Activated CD4-positive, alpha-beta memory T cell treated with anti-CD3 and anti-CD28 coated beads for 36 hours (primary cell): ENCODE data around the gene GRIK3. TPM values are rescaled to one million over a fixed set of nuclear protein-coding genes. Genes with fewer than 3 reads are reported as not detected.
"Not testable (repeated sequence)": the region's sequence is repeated elsewhere in the genome, so short reads cannot be mapped to it uniquely, and the experiment has no call there.

Experiments used
- CTCF ChIA-PET: fragments of 350-600 bp; sonication (Branson Sonifier 250); formaldehyde crosslinking; loops from one replicate; lab custom pipeline; 2021; ENCODE audit warnings: antibody characterized with exemption, inconsistent platforms; lab: Charles Lee
- POLR2A ChIA-PET: fragments of 350-600 bp; sonication (Branson Sonifier 250); formaldehyde crosslinking; loops from one replicate; lab custom pipeline; 2021; ENCODE audit warnings: antibody characterized with exemption; lab: Charles Lee
- DNase-seq: peaks from one replicate; pipeline ENCODE4 v3.0.0-alpha.2; 2020
- H3K27ac Mint-ChIP-seq: one replicate; pipeline ENCODE4 v1.8.0; 2021; ENCODE audit warnings: mixed read lengths
- H3K27me3 Mint-ChIP-seq: one replicate; pipeline ENCODE4 v1.8.0; 2021; ENCODE audit warnings: mixed read lengths
- H3K36me3 Mint-ChIP-seq: one replicate; pipeline ENCODE4 v1.8.0; 2021; ENCODE audit warnings: mixed read lengths
- H3K4me1 Mint-ChIP-seq: one replicate; pipeline ENCODE4 v1.8.0; 2021; ENCODE audit warnings: low read depth, mixed read lengths
- H3K4me3 Mint-ChIP-seq: one replicate; pipeline ENCODE4 v1.8.0; 2021; ENCODE audit warnings: mild to moderate bottlenecking, mixed read lengths
- H3K9me3 Mint-ChIP-seq: one replicate; pipeline ENCODE4 v1.8.0; 2021; ENCODE audit warnings: mixed read lengths
- intact Hi-C: fragments of 100-400 bp; cut with micrococcal nuclease; formaldehyde crosslinking; loops from one replicate; pipeline ENCODE4 v1.15.1; 2023
- total RNA-seq, 2 experiments: library from RNA; stranded (reverse); gene quantifications; one replicate each; pipeline ENCODE4 v1.2.3, GENCODE V29; 2021

Gene GRIK3
- total RNA-seq, 2 experiments from 2014 or later, result not detected

DNA sequence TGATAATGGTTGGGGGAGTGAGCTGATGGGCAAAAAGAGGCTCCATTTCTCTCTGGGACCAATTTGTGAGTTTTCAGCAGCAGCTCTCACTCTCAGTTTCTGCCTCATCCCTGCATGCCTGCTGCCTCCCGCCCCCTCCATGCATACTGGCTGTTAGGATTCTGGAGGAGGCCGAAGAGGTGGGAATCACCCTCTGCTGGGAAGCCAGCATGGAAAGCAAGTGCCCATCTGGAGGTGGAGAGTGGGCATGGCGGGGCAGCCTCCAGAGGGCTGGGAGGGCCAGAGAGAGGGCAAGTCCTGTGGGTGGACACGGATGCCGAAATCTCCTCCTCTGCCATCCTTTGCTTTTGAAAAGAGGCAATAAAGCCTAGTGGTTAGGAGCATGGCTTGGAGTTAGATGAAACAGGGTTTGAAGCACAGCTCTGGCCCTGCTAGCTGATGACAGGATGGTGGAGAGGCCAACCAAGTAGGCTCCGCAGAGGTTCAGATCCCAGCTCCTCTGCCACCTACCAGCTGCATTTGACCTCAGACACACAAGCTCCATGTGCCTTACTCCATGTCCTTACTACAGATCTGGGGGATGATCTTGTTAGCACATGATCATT lies 113.4 kb downstream of the GRIK3 start:
- Mint-ChIP-seq H3K4me3 (no peak overlapping the region), H3K27ac (no peak overlapping the region), H3K36me3 (no peaks in the 10 kb centered on the region), H3K4me1 (no peaks in the 10 kb centered on the region), H3K9me3 (peaks cover 2% of the 10 kb centered on the region), H3K27me3 (peaks cover 16% of the 10 kb centered on the region)
- POLR2A ChIA-PET, result no interaction called here
- intact Hi-C loops, result no loop called here
- no peak for DNase-seq
- CTCF ChIA-PET, result no interaction called here

- DNase-seq, result no peak
- no peak overlapping the region for H3K4me3 Mint-ChIP-seq
- H3K27ac Mint-ChIP-seq, result no peak overlapping the region
- H3K9me3 Mint-ChIP-seq, result peaks cover 8% of the 10 kb centered on the region
- ChIA-PET POLR2A (no interaction called here), CTCF (no interaction called here)
- no peaks in the 10 kb centered on the region for H3K4me1 Mint-ChIP-seq
- intact Hi-C loops, result no loop called here
- H3K27me3 Mint-ChIP-seq, result peaks cover 16% of the 10 kb centered on the region
- H3K36me3 Mint-ChIP-seq, result no peaks in the 10 kb centered on the region
These were observed 113.9 kb downstream of the GRIK3 start for GRCh38 chr1:36920371-36920770.

GRCh38 chr1:36919491-36920145 lies 114.7 kb downstream of the GRIK3 start:
- POLR2A ChIA-PET, result no interaction called here
- intact Hi-C loops, result no loop called here
- Mint-ChIP-seq H3K27me3 (peaks cover 15% of the 10 kb centered on the region), H3K36me3 (no peaks in the 10 kb centered on the region), H3K27ac (no peak overlapping the region), H3K4me1 (no peaks in the 10 kb centered on the region), H3K9me3 (peaks cover 8% of the 10 kb centered on the region), H3K4me3 (no peak overlapping the region)
- DNase-seq, result no peak
- CTCF ChIA-PET, result no interaction called here

GRCh38 chr1:36918604-36919003 lies 115.7 kb downstream of the GRIK3 start:
- Mint-ChIP-seq H3K9me3 (peaks cover 8% of the 10 kb centered on the region), H3K4me1 (no peaks in the 10 kb centered on the region), H3K27ac (no peak overlapping the region), H3K36me3 (no peaks in the 10 kb centered on the region), H3K4me3 (no peak overlapping the region), H3K27me3 (peaks cover 11% of the 10 kb centered on the region)
- ChIA-PET POLR2A (no interaction called here), CTCF (no interaction called here)
- intact Hi-C loops, result no loop called here
- no peak for DNase-seq

DNA sequence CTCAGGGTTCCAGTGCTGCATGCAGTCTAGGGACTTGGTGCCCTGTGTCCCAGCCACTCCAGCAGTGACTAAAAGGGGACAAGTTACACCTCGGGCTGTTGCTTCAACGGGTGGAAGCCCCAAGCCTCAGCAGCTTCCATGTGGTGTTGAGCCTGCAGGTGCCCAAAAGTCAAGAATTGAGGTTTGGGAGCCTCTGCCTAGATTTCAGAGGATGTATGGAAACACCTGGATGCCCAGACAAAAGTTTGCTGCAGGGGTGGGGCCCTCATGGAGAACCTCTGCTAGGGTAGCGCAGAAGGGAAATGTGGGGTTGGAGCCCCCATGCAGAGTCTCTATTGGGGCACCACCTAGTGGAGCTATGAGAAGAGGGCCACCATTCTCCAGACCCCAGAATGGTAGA lies 117.8 kb downstream of the GRIK3 start:
- intact Hi-C loops, H3K27ac Mint-ChIP-seq, CTCF ChIA-PET, H3K4me1 Mint-ChIP-seq, H3K36me3 Mint-ChIP-seq, H3K4me3 Mint-ChIP-seq, POLR2A ChIA-PET, DNase-seq, H3K9me3 Mint-ChIP-seq: not testable (repeated sequence)
- peaks cover 15% of the 10 kb centered on the region for H3K27me3 Mint-ChIP-seq

- intact Hi-C loops, result no loop called here
- no peaks in the 10 kb centered on the region for H3K36me3 Mint-ChIP-seq
- no peak overlapping the region for H3K4me3 Mint-ChIP-seq
- ChIA-PET CTCF (no interaction called here), POLR2A (no interaction called here)
- DNase-seq, result no peak
- H3K27me3 Mint-ChIP-seq, result peaks cover 11% of the 10 kb centered on the region
- no peak overlapping the region for H3K27ac Mint-ChIP-seq
- H3K9me3 Mint-ChIP-seq, result peaks cover 8% of the 10 kb centered on the region
- no peaks in the 10 kb centered on the region for H3K4me1 Mint-ChIP-seq
These were observed 120.7 kb downstream of the GRIK3 start for GRCh38 chr1:36913484-36914060.

- POLR2A ChIA-PET, result no interaction called here
These were observed 121.3 kb downstream of the GRIK3 start for GRCh38 chr1:36913016-36913415.

GRCh38 chr1:36912365-36912865 lies 121.9 kb downstream of the GRIK3 start:
- peaks cover 8% of the 10 kb centered on the region for H3K9me3 Mint-ChIP-seq
- ChIA-PET POLR2A (no interaction called here), CTCF (no interaction called here)
- intact Hi-C loops, result no loop called here
- H3K27me3 Mint-ChIP-seq, result peaks cover 9% of the 10 kb centered on the region
- no peaks in the 10 kb centered on the region for H3K4me1 Mint-ChIP-seq
- no peaks in the 10 kb centered on the region for H3K36me3 Mint-ChIP-seq
- no peak overlapping the region for H3K4me3 Mint-ChIP-seq
- H3K27ac Mint-ChIP-seq, result no peak overlapping the region
- DNase-seq, result no peak

More at GRCh38 chr1:36913016-36913415, 121.3 kb downstream of the GRIK3 start:
- no peaks in the 10 kb centered on the region for H3K36me3 Mint-ChIP-seq
- no peaks in the 10 kb centered on the region for H3K4me1 Mint-ChIP-seq
- H3K9me3 Mint-ChIP-seq, result peaks cover 8% of the 10 kb centered on the region
- peaks cover 11% of the 10 kb centered on the region for H3K27me3 Mint-ChIP-seq
- DNase-seq, result no peak
- H3K4me3 Mint-ChIP-seq, result no peak overlapping the region
- intact Hi-C loops, result no loop called here
- CTCF ChIA-PET, result no interaction called here
- H3K27ac Mint-ChIP-seq, result no peak overlapping the region

DNA sequence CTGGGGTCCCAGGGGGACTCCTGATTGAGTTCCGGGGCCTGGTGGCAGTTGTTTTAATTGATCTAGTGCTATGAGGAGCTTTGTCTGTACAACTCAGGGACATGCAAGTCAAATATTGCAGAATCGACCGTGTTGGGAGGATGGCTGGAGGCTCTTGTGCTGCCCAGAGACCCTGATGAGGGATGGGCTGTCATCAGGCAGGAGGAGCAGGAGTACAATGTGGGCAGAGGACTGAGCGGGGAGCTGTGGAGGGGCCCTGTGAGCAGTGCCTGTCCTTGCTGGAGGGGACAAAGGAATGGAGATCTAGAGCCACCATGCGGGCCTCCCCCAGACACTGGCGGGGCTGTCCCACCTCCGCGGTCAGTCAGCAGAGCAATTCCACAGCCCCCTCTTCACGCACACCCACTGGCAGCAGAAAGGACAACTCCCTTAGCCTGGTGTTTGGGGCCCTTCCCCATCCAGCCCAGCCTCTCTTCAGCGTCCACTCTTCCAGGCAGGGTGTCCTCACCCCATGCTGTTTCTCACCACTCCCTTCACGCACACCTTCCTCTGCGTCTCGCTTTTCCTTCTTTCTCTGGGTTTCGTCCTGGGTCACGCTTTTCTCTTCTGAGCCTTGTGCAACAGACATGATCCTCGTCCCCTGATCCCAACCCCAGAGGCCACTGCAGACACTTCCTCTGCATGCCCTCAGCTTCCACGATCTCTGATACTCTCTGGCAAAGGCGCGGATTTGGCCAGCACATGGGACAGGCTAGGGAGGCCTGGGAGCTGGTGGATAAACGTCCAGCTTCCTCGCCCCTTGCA lies 122.6 kb downstream of the GRIK3 start:
- Mint-ChIP-seq H3K9me3 (peaks cover 8% of the 10 kb centered on the region), H3K4me1 (no peaks in the 10 kb centered on the region), H3K4me3 (no peak overlapping the region), H3K27ac (no peak overlapping the region), H3K27me3 (peaks cover 11% of the 10 kb centered on the region), H3K36me3 (no peaks in the 10 kb centered on the region)
- DNase-seq, result no peak
- CTCF ChIA-PET, result no interaction called here
- intact Hi-C loops, result no loop called here
- POLR2A ChIA-PET, result no interaction called here

- intact Hi-C loops, result no loop called here
- H3K36me3 Mint-ChIP-seq, result no peaks in the 10 kb centered on the region
These were observed 123.3 kb downstream of the GRIK3 start for GRCh38 chr1:36910886-36911540.

DNA sequence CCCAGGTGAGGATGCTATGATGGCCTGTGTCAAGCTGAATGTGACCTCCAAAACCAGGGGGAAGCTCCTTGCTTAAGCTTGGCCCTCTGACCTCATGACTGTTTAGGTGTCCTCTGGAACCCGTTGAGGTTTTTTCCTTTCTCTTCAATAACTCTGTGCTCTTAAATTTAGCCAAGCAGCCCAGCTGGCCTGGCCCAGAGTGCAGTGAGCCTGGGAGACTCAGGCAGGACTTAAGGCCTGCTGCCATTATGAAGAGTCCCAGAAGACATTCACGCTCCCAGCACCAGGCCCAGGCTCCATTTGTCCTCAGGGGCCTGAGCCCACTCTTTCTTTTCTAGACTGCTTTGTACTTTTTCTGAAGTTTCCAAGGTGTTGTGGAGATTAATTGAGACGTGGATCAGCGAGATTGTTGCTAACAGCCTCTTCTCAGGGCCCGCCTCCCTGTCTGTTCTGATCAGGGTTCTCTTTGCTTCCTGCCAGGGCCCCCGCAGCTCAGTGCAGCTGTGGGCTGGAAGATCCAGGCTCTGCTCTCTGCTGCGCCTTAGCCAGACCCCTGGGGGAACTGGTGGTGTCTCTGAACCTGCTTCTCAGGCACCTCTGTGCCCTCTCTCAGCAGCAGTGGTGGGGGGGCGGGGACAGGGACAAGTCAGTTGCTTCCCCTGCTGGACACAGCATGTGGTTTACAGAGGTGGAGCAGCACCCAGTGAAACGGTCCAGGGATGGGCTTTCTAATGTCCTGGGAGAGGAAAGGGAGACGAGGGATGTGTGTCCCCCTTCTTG lies 124.2 kb downstream of the GRIK3 start:
- H3K36me3 Mint-ChIP-seq, result no peaks in the 10 kb centered on the region
- no peak overlapping the region for H3K4me3 Mint-ChIP-seq
- CTCF ChIA-PET, result no interaction called here
- peaks cover 11% of the 10 kb centered on the region for H3K27me3 Mint-ChIP-seq
- H3K27ac Mint-ChIP-seq, result no peak overlapping the region
- no peaks in the 10 kb centered on the region for H3K9me3 Mint-ChIP-seq
- intact Hi-C loops, result no loop called here
- DNase-seq, result no peak
- no peaks in the 10 kb centered on the region for H3K4me1 Mint-ChIP-seq
- POLR2A ChIA-PET, result interaction anchor here (1.1 kb wide), 1 partner anchor 36 kb away, joined by 3 read pairs; no protein-coding TSS in a partner anchor

More at GRCh38 chr1:36910886-36911540, 123.3 kb downstream of the GRIK3 start:
- CTCF ChIA-PET, result no interaction called here
- H3K9me3 Mint-ChIP-seq, result peaks cover 7% of the 10 kb centered on the region
- no peaks in the 10 kb centered on the region for H3K4me1 Mint-ChIP-seq
- POLR2A ChIA-PET, result no interaction called here
- no peak overlapping the region for H3K27ac Mint-ChIP-seq
- DNase-seq, result no peak
- peaks cover 11% of the 10 kb centered on the region for H3K27me3 Mint-ChIP-seq
- no peak overlapping the region for H3K4me3 Mint-ChIP-seq
